SK-N-MC (cell line): ENCODE results near the gene COPS7A.

Experiments used
- EZH2 ChIP-seq: fragments of 200-600 bp; sonication (generic); IDR thresholded peaks from one replicate; pipeline ENCODE4 v1.6.1; 2017; ENCODE audit warnings: antibody characterized with exemption
- POLR2AphosphoS5 ChIP-seq: IDR thresholded peaks from 2 replicates; pipeline ENCODE4 v1.6.1; 2012; ENCODE audit warnings: mild to moderate bottlenecking, low read depth, low read length, borderline replicate concordance

- no peak for TF ChIP-seq POLR2AphosphoS5
- TF ChIP-seq EZH2 = no peak
These were observed 31.0 kb upstream of the COPS7A start for GRCh38 chr12:6692888-6693287.
